HG03439 (cell line): ENCODE data around the gene HMCN2.

ENCODE experiments used
- ATAC-seq: cut with Tn5 transposase; IDR thresholded peaks from one replicate; pipeline ENCODE4 v1.9.1; 2021; ENCODE audit warnings: mild to moderate bottlenecking, moderate library complexity; ENCODE audit not compliant: unreplicated experiment

Gene HMCN2

GRCh38 chr9:130444565-130445221 lies 179.1 kb downstream of the HMCN2 start, which contains the start of gene ASS1:
TSS of gene ASS1 (plus strand) at chr9:130444961. CDS start at chr9:130452229, 7,268 bp downstream.
- no peak for ATAC-seq

- ATAC-seq = no peak
Observed at GRCh38 chr9:130445268-130445983, 179.9 kb downstream of the HMCN2 start.

- no peak for ATAC-seq
Observed at GRCh38 chr9:130446101-130446861, 180.7 kb downstream of the HMCN2 start.

- ATAC-seq = no peak
Observed at GRCh38 chr9:130447193-130447816, 181.7 kb downstream of the HMCN2 start.

- no peak for ATAC-seq
Observed at GRCh38 chr9:130448035-130448624, 182.6 kb downstream of the HMCN2 start.

- ATAC-seq = no peak
Observed at GRCh38 chr9:130448771-130449603, 183.4 kb downstream of the HMCN2 start.

- ATAC-seq = no peak
Observed at GRCh38 chr9:130450344-130451003, 184.9 kb downstream of the HMCN2 start.

GRCh38 chr9:130451004-130451390 lies 185.4 kb downstream of the HMCN2 start:
- ATAC-seq = no peak

GRCh38 chr9:130451509-130452388 lies 186.2 kb downstream of the HMCN2 start:
- no peak for ATAC-seq

- no peak for ATAC-seq
Observed at GRCh38 chr9:130452835-130453234, 187.3 kb downstream of the HMCN2 start.

- ATAC-seq = no peak
Observed at GRCh38 chr9:130453487-130453886, 187.9 kb downstream of the HMCN2 start.

- no peak for ATAC-seq
Observed at GRCh38 chr9:130454096-130454811, 188.7 kb downstream of the HMCN2 start.

GRCh38 chr9:130454812-130455325 lies 189.3 kb downstream of the HMCN2 start:
- no peak for ATAC-seq

- no peak for ATAC-seq
Observed at GRCh38 chr9:130458027-130458803, 192.7 kb downstream of the HMCN2 start.

GRCh38 chr9:130458804-130459067 lies 193.2 kb downstream of the HMCN2 start:
- no peak for ATAC-seq

- ATAC-seq = no peak
Observed at GRCh38 chr9:130459151-130459550, 193.6 kb downstream of the HMCN2 start.
